Naive thymus-derived CD4-positive, alpha-beta T cell (primary cell): ENCODE measurements around the gene KLK5. TPM values are rescaled to one million over a fixed set of nuclear protein-coding genes. Genes with fewer than 3 reads are reported as not detected.

Experiments
- ATAC-seq: fragments of 150-1000 bp; cut with Tn5 transposase; 2 replicates; pipeline ENCODE4 v1.10.0; 2021; ENCODE audit warnings: mild to moderate bottlenecking, moderate library complexity
- CTCF ChIA-PET: fragments of 350-600 bp; sonication (Branson Sonifier 250); formaldehyde crosslinking; loops from one replicate; lab custom pipeline; 2021; ENCODE audit warnings: antibody characterized with exemption; lab: Charles Lee
- POLR2A ChIA-PET: fragments of 350-600 bp; sonication (Branson Sonifier 250); formaldehyde crosslinking; loops from one replicate; lab custom pipeline; 2021; ENCODE audit warnings: antibody characterized with exemption, inconsistent platforms; lab: Charles Lee
- DNase-seq, 9 donors: peaks; one replicate each; pipeline versions ENCODE4 v3.0.0 to v3.0.0-alpha.2; 2020 to 2022; ENCODE audit warnings: mixed read lengths in 1 of 9
- H3K27ac ChIP-seq: one replicate; pipeline ENCODE4 v1.7.0; 2013; ENCODE audit warnings: mild to moderate bottlenecking, low read depth, low read length, moderate library complexity
- H3K27me3 ChIP-seq, 2 donors: one replicate each; pipeline ENCODE4 v1.7.0; 2013; ENCODE audit warnings: low read length in 2 of 2, mild to moderate bottlenecking in 2 of 2, moderate library complexity in 2 of 2; ENCODE audit not compliant: control insufficient read depth in 2 of 2, insufficient read depth in 2 of 2
- H3K36me3 ChIP-seq, 3 experiments: 1 replicate in 2 of 3; 2 replicates in 1 of 3; pipeline ENCODE4 v1.7.0; 2013; ENCODE audit warnings: low read length in 3 of 3, mild to moderate bottlenecking in 3 of 3, moderate library complexity in 1 of 3; ENCODE audit not compliant: insufficient read depth in 3 of 3, control insufficient read depth in 2 of 3
- H3K4me1 ChIP-seq, 2 donors: one replicate each; pipeline ENCODE4 v1.7.0; 2013; ENCODE audit warnings: low read length in 2 of 2, mild to moderate bottlenecking in 2 of 2, moderate library complexity in 1 of 2; ENCODE audit not compliant: control insufficient read depth in 2 of 2, insufficient read depth in 2 of 2
- H3K4me3 ChIP-seq: 2 replicates; pipeline ENCODE4 v1.7.0; 2013; ENCODE audit warnings: mild to moderate bottlenecking, low read length
- H3K9me3 ChIP-seq, 3 experiments: 1 replicate in 2 of 3; 2 replicates in 1 of 3; pipeline ENCODE4 v1.7.0; 2013; ENCODE audit warnings: low read length in 3 of 3; ENCODE audit not compliant: control insufficient read depth in 2 of 3
- H3K27ac Mint-ChIP-seq, 9 donors: one replicate each; pipeline ENCODE4 v1.8.0; 2020 to 2022; ENCODE audit warnings: mixed read lengths in 9 of 9, mild to moderate bottlenecking in 8 of 9, moderate library complexity in 5 of 9, inconsistent platforms in 2 of 9
- H3K27me3 Mint-ChIP-seq, 5 donors: one replicate each; pipeline ENCODE4 v1.8.0; 2021 to 2022; ENCODE audit warnings: mixed read lengths in 5 of 5, mild to moderate bottlenecking in 1 of 5
- H3K36me3 Mint-ChIP-seq, 5 donors: one replicate each; pipeline ENCODE4 v1.8.0; 2020 to 2022; ENCODE audit warnings: mixed read lengths in 5 of 5, mild to moderate bottlenecking in 3 of 5, inconsistent platforms in 1 of 5
- H3K4me1 Mint-ChIP-seq, 7 donors: one replicate each; pipeline ENCODE4 v1.8.0; 2020 to 2022; ENCODE audit warnings: mixed read lengths in 7 of 7, mild to moderate bottlenecking in 3 of 7, inconsistent platforms in 1 of 7
- H3K4me3 Mint-ChIP-seq, 10 donors: one replicate each; pipeline ENCODE4 v1.8.0; 2020 to 2022; ENCODE audit warnings: mild to moderate bottlenecking in 10 of 10, mixed read lengths in 10 of 10, moderate library complexity in 6 of 10, inconsistent platforms in 2 of 10
- H3K9me3 Mint-ChIP-seq, 11 donors: one replicate each; pipeline ENCODE4 v1.8.0; 2020 to 2022; ENCODE audit warnings: mixed read lengths in 11 of 11, mild to moderate bottlenecking in 4 of 11, inconsistent platforms in 1 of 11, moderate library complexity in 1 of 11
- intact Hi-C, 2 donors: fragments of 100-400 bp; cut with micrococcal nuclease; formaldehyde crosslinking; loops; one replicate each; pipeline ENCODE4 v1.15.1; 2023
- polyA plus RNA-seq, 2 donors: library from polyadenylated mRNA; unstranded; fragments of 300-500 nt; fragmentation: Illumina TruSeq; gene quantifications; one replicate each; pipeline ENCODE4 v1.2.3, GENCODE V29; 2021
- total RNA-seq, 6 experiments: library from RNA in 5 of 6; stranded (reverse) in 5 of 6; gene quantifications; 1 replicate in 5 of 6; 2 replicates in 1 of 6; pipeline ENCODE4 v1.2.3 and lab custom pipeline; 2021 to 2026

Gene KLK5
- total and polyA plus RNA-seq, 7 experiments from 2014 or later = not detected

DNA sequence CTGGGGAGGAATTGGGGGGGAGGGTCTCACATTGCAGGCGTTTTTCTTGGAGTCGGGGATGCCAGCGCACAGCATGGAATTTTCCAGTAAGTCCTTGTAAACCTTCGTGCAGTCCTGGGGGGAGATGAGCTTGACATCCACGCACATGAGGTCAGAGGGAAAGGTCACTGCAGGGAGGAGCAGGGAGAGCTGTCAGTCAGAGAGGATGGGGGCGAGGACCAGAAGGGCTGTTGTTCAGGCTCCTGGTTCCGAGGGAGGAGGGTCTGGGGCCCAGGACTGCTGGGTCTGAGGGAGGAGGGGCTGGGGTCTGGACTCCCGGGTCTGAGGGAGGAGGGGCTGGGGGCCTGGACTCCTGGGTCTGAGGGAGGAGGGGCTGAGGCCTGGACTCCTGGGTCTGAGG lies 26.9 kb upstream of the KLK5 start:
- ChIA-PET CTCF (no interaction called here), POLR2A (no interaction called here)
- no peak overlapping the region for H3K4me3 ChIP-seq

GRCh38 chr19:50978772-50979390 lies 26.0 kb upstream of the KLK5 start:
- Histone ChIP-seq H3K36me3 (no peaks in the 10 kb centered on the region), H3K9me3 (no peaks in the 10 kb centered on the region), H3K4me1 (no peaks in the 10 kb centered on the region), H3K27ac (no peak overlapping the region), H3K27me3 (peaks cover 0 to 4% of the 10 kb centered on the region in 2 donors), H3K4me3 (no peak overlapping the region)
- Mint-ChIP-seq H3K9me3 (peaks cover 0 to 9% (median 0%) of the 10 kb centered on the region in 11 donors), H3K27ac (peak overlapping the region in 1 of 9 donors; percentile 8), H3K4me1 (peaks cover 0 to 9% (median 0%) of the 10 kb centered on the region in 7 donors), H3K36me3 (no peaks in the 10 kb centered on the region), H3K4me3 (no peak overlapping the region), H3K27me3 (peaks cover 13 to 70% (median 56%) of the 10 kb centered on the region in 5 donors)
- intact Hi-C loops = no loop called here
- no peak for ATAC-seq
- ChIA-PET CTCF (no interaction called here), POLR2A (no interaction called here)
- no peak for DNase-seq

More for the DNA sequence above, 26.9 kb upstream of the KLK5 start:
- intact Hi-C loops = no loop called here
- peaks cover 0 to 6% (median 0%) of the 10 kb centered on the region in 11 donors for H3K9me3 Mint-ChIP-seq
- H3K27ac Mint-ChIP-seq = no peak overlapping the region
- no peak overlapping the region for H3K4me3 Mint-ChIP-seq
- Histone ChIP-seq H3K4me1 (no peaks in the 10 kb centered on the region), H3K27ac (no peak overlapping the region), H3K36me3 (no peaks in the 10 kb centered on the region), H3K9me3 (no peaks in the 10 kb centered on the region), H3K27me3 (peaks cover 0 to 4% of the 10 kb centered on the region in 2 donors)
- no peaks in the 10 kb centered on the region for H3K36me3 Mint-ChIP-seq
- H3K27me3 Mint-ChIP-seq = peaks cover 11 to 72% (median 55%) of the 10 kb centered on the region in 5 donors
- H3K4me1 Mint-ChIP-seq = peaks cover 0 to 9% (median 0%) of the 10 kb centered on the region in 7 donors
- ATAC-seq (no peak), DNase-seq (no peak)

- no peaks in the 10 kb centered on the region for H3K9me3 ChIP-seq
- POLR2A ChIA-PET = no interaction called here
- CTCF ChIA-PET = no interaction called here
Measured at GRCh38 chr19:50977626-50978025, 24.8 kb upstream of the KLK5 start.

DNA sequence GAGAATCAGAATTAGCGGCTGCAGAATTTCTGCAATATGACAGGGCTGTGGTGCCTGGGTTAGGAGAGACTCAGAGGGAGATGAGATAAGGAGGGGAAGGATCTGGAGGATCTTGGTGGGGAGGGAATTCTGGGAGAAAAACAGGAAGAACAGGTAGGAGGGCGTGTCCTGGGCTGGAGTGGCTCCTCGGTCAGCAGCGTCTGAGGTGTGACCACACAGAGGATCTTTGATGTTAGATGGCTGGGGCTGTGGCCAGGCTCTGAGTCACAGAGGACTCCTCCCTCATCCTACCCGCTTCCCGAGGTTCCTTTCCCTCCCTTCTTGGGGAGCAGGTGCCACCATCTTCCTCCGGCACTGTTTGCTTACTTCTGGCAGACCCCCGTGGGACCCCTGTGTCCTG lies 22.9 kb upstream of the KLK5 start:
- H3K36me3 Mint-ChIP-seq = no peaks in the 10 kb centered on the region
- CTCF ChIA-PET = no interaction called here
- H3K27me3 ChIP-seq = peaks cover 0 to 4% of the 10 kb centered on the region in 2 donors
- no peak overlapping the region for H3K27ac Mint-ChIP-seq
- no peak overlapping the region for H3K4me3 Mint-ChIP-seq
- intact Hi-C loops = no loop called here
- POLR2A ChIA-PET = no interaction called here
- DNase-seq (no peak), ATAC-seq (no peak)
- H3K9me3 ChIP-seq = no peaks in the 10 kb centered on the region
- H3K27me3 Mint-ChIP-seq = peaks cover 10 to 75% (median 62%) of the 10 kb centered on the region in 5 donors
- peaks cover 0 to 5% (median 0%) of the 10 kb centered on the region in 11 donors for H3K9me3 Mint-ChIP-seq
- no peak overlapping the region for H3K4me3 ChIP-seq
- no peaks in the 10 kb centered on the region for H3K4me1 ChIP-seq
- H3K36me3 ChIP-seq = no peaks in the 10 kb centered on the region
- H3K4me1 Mint-ChIP-seq = peaks cover 0 to 9% (median 0%) of the 10 kb centered on the region in 7 donors
- H3K27ac ChIP-seq = no peak overlapping the region

More at GRCh38 chr19:50977626-50978025, 24.8 kb upstream of the KLK5 start:
- no peak overlapping the region for H3K27ac ChIP-seq
- intact Hi-C loops = no loop called here
- Mint-ChIP-seq H3K27ac (no peak overlapping the region), H3K4me3 (no peak overlapping the region), H3K27me3 (peaks cover 10 to 76% (median 63%) of the 10 kb centered on the region in 5 donors), H3K9me3 (peaks cover 0 to 7% (median 0%) of the 10 kb centered on the region in 11 donors), H3K4me1 (peaks cover 0 to 9% (median 0%) of the 10 kb centered on the region in 7 donors), H3K36me3 (no peaks in the 10 kb centered on the region)
- H3K36me3 ChIP-seq = no peaks in the 10 kb centered on the region
- ATAC-seq = no peak
- H3K27me3 ChIP-seq = peaks cover 0 to 4% of the 10 kb centered on the region in 2 donors
- H3K4me1 ChIP-seq = no peaks in the 10 kb centered on the region
- no peak for DNase-seq
- no peak overlapping the region for H3K4me3 ChIP-seq

GRCh38 chr19:50974702-50975556 lies 22.1 kb upstream of the KLK5 start:
- H3K27me3 Mint-ChIP-seq = peaks cover 8 to 75% (median 66%) of the 10 kb centered on the region in 5 donors
- Histone ChIP-seq H3K36me3 (no peaks in the 10 kb centered on the region), H3K27me3 (peaks cover 0 to 4% of the 10 kb centered on the region in 2 donors), H3K4me1 (no peaks in the 10 kb centered on the region), H3K27ac (no peak overlapping the region), H3K9me3 (no peaks in the 10 kb centered on the region), H3K4me3 (no peak overlapping the region)
- no peak overlapping the region for H3K4me3 Mint-ChIP-seq
- ChIA-PET POLR2A (interaction anchor here (0.7 kb wide), 1 partner anchor 97 kb away, joined by 3 read pairs; no protein-coding TSS in a partner anchor), CTCF (no interaction called here)
- intact Hi-C loops = no loop called here
- peaks cover 0 to 7% (median 0%) of the 10 kb centered on the region in 7 donors for H3K4me1 Mint-ChIP-seq
- H3K36me3 Mint-ChIP-seq = no peaks in the 10 kb centered on the region
- DNase-seq (no peak), ATAC-seq (no peak)
- no peak overlapping the region for H3K27ac Mint-ChIP-seq
- H3K9me3 Mint-ChIP-seq = peaks cover 0 to 5% (median 0%) of the 10 kb centered on the region in 11 donors

DNA sequence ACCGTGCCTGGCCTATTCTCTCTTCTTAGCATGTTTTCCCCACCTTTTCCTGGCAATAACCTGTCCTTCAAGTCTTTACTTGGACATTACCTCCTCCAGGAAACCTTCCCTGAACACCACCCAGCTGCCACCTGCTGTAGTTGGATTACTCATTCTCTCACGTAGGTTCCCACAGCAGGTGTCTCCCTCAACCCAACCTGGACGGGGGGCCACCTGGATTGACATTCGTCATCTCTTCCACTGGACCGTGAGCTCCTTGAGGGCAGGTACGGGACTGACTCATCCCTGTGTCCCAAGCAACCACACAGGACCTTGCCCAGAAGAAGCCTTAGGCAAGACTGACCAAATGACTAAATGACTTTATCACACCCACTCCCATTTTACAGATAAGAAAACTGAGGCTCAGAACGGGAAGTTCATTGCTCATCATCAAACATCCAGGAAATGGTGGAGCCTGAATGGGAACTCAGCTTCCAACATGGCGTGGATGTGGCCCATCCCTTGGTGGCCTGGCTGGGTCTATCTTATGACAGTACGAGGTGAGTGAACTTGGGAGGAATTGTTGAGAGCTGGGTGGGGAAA lies 20.0 kb upstream of the KLK5 start:
- Mint-ChIP-seq H3K9me3 (peaks cover 0 to 5% (median 0%) of the 10 kb centered on the region in 11 donors), H3K27me3 (peaks cover 10 to 70% (median 67%) of the 10 kb centered on the region in 5 donors), H3K27ac (no peak overlapping the region), H3K4me3 (no peak overlapping the region), H3K4me1 (peaks cover 0 to 6% (median 0%) of the 10 kb centered on the region in 7 donors), H3K36me3 (no peaks in the 10 kb centered on the region)
- no peaks in the 10 kb centered on the region for H3K36me3 ChIP-seq
- H3K4me1 ChIP-seq = no peaks in the 10 kb centered on the region
- H3K4me3 ChIP-seq = no peak overlapping the region
- no peaks in the 10 kb centered on the region for H3K9me3 ChIP-seq
- ATAC-seq (no peak), DNase-seq (no peak)
- H3K27me3 ChIP-seq = peaks cover 0 to 4% of the 10 kb centered on the region in 2 donors
- ChIA-PET POLR2A (no interaction called here), CTCF (no interaction called here)
- H3K27ac ChIP-seq = no peak overlapping the region
- intact Hi-C loops = no loop called here
